Ectodermal cell (in vitro differentiated cells): ENCODE results near the gene MRPL16.

Source experiments
- H3K27ac ChIP-seq: 2 replicates; pipeline ENCODE4 v1.7.0; 2013; ENCODE audit warnings: mild to moderate bottlenecking, low read depth, low read length; ENCODE audit not compliant: insufficient read depth, poor library complexity, severe bottlenecking
- H3K27me3 ChIP-seq: 2 replicates; pipeline ENCODE4 v1.7.0; 2013; ENCODE audit warnings: mild to moderate bottlenecking, low read length; ENCODE audit not compliant: insufficient read depth, control insufficient read depth, poor library complexity, severe bottlenecking
- H3K36me3 ChIP-seq: one replicate; pipeline ENCODE4 v1.7.0; 2013; ENCODE audit warnings: low read length; ENCODE audit not compliant: control insufficient read depth, insufficient read depth
- H3K4me1 ChIP-seq: one replicate; pipeline ENCODE4 v1.7.0; 2013; ENCODE audit warnings: low read length; ENCODE audit not compliant: control insufficient read depth, insufficient read depth
- H3K4me3 ChIP-seq: 2 replicates; pipeline ENCODE4 v1.7.0; 2013; ENCODE audit warnings: low read depth, low read length, control low read depth; ENCODE audit not compliant: insufficient read depth
- H3K9me3 ChIP-seq: 2 replicates; pipeline ENCODE4 v1.7.0; 2013; ENCODE audit warnings: mild to moderate bottlenecking, low read length, moderate library complexity; ENCODE audit not compliant: control insufficient read depth
- WGBS, 2 experiments: methylation state at CpG; one replicate each; pipeline ENCODE4 v1.1.7; 2013; ENCODE audit warnings: missing lambda C conversion rate in 2 of 2; 5-methylcytosine and 5-hydroxymethylcytosine counted together

The MRPL16 gene

GRCh38 chr11:59761993-59762392 is 48.6 kb downstream of the MRPL16 start:
- Histone ChIP-seq H3K4me3 (no peak overlapping the region), H3K4me1 (peaks cover 14% of the 10 kb centered on the region), H3K27ac (no peak overlapping the region), H3K9me3 (no peaks in the 10 kb centered on the region), H3K36me3 (no peaks in the 10 kb centered on the region), H3K27me3 (no peaks in the 10 kb centered on the region)
- WGBS, 2 experiments: 93 to 98% methylated on average over 6 of the region's 6 CpGs

- H3K4me3 ChIP-seq: no peak overlapping the region
- no peaks in the 10 kb centered on the region for H3K27me3 ChIP-seq
- no peak overlapping the region for H3K27ac ChIP-seq
- no peaks in the 10 kb centered on the region for H3K36me3 ChIP-seq
- H3K9me3 ChIP-seq: no peaks in the 10 kb centered on the region
- 95 to 99% methylated on average over 4 of the region's 4 CpGs for WGBS, 2 experiments
- H3K4me1 ChIP-seq: peaks cover 3% of the 10 kb centered on the region
Observed at GRCh38 chr11:59760771-59761170, 49.8 kb downstream of the MRPL16 start.

GRCh38 chr11:59759900-59760299 is 50.7 kb downstream of the MRPL16 start:
- H3K36me3 ChIP-seq: no peaks in the 10 kb centered on the region
- H3K4me1 ChIP-seq: peaks cover 3% of the 10 kb centered on the region
- H3K27ac ChIP-seq: no peak overlapping the region
- H3K9me3 ChIP-seq: no peaks in the 10 kb centered on the region
- 86 to 87% methylated on average over 4 of the region's 4 CpGs for WGBS, 2 experiments
- H3K4me3 ChIP-seq: no peak overlapping the region
- no peaks in the 10 kb centered on the region for H3K27me3 ChIP-seq

GRCh38 chr11:59758401-59759037 is 52.1 kb downstream of the MRPL16 start:
- H3K36me3 ChIP-seq: no peaks in the 10 kb centered on the region
- 87 to 89% methylated on average over 4 of the region's 4 CpGs for WGBS, 2 experiments
- no peak overlapping the region for H3K27ac ChIP-seq
- peaks cover 5% of the 10 kb centered on the region for H3K27me3 ChIP-seq
- H3K9me3 ChIP-seq: no peaks in the 10 kb centered on the region
- peaks cover 3% of the 10 kb centered on the region for H3K4me1 ChIP-seq
- no peak overlapping the region for H3K4me3 ChIP-seq

GRCh38 chr11:59756845-59757244 is 53.7 kb downstream of the MRPL16 start:
- Histone ChIP-seq H3K36me3 (no peaks in the 10 kb centered on the region), H3K4me1 (peaks cover 3% of the 10 kb centered on the region), H3K27me3 (peaks cover 5% of the 10 kb centered on the region), H3K27ac (no peak overlapping the region), H3K9me3 (no peaks in the 10 kb centered on the region), H3K4me3 (no peak overlapping the region)
- 65 to 67% methylated on average over 4 of the region's 4 CpGs for WGBS, 2 experiments

- no peaks in the 10 kb centered on the region for H3K36me3 ChIP-seq
- H3K27me3 ChIP-seq: peaks cover 5% of the 10 kb centered on the region
- peak overlapping the region; percentile 85 for H3K4me3 ChIP-seq
- peaks cover 3% of the 10 kb centered on the region for H3K4me1 ChIP-seq
- H3K27ac ChIP-seq: no peak overlapping the region
- no peaks in the 10 kb centered on the region for H3K9me3 ChIP-seq
- 72 to 79% methylated on average over 3 of the region's 3 CpGs for WGBS, 2 experiments
Observed at GRCh38 chr11:59756558-59756840, 54.1 kb downstream of the MRPL16 start.
